GM19351 (cell line): Measurements from ENCODE around the gene TMEM127.

Experiments
- ATAC-seq: cut with Tn5 transposase; IDR thresholded peaks from one replicate; pipeline ENCODE4 v1.9.1; 2021; ENCODE audit warnings: mild to moderate bottlenecking, moderate library complexity; ENCODE audit not compliant: unreplicated experiment

The TMEM127 gene

GRCh38 chr2:96207774-96208142 is 58.0 kb downstream of the TMEM127 start:
- no peak for ATAC-seq

DNA sequence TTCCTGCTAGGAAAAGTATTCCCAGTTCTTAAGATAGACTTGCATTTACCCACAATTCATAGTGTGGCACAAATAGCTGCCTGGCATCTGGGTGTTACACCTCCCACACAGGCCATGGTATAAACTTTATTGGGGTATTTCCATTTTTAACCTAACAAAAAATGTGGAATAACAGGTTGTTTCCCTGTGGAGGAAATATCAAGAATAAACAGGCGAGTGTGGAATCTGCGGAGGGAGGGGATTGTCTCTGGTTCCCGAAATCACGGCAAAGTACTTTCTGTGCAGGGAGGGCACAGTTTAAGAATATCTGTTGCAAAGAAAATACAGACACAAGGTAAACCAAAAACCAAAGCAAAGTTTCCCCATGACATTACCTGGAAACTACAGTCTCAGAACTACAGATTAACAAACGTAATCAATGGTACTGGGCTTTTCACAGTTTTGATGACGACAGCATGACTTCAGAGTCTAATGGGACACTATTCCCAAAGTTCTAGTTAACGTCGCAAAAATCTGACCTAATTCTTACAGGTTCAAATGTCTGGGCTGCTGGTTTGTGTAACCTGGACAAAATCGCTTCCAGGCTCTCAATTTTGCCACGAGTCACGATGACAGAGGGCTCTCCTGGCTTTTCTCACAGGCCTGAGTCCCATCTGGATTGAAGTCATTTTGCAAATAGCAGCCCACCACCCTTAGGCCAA is 58.6 kb downstream of the TMEM127 start:
- ATAC-seq: no peak

- no peak for ATAC-seq
These were observed 59.9 kb downstream of the TMEM127 start for GRCh38 chr2:96205888-96206287.

GRCh38 chr2:96204836-96205624 is 60.8 kb downstream of the TMEM127 start:
- ATAC-seq: no peak

DNA sequence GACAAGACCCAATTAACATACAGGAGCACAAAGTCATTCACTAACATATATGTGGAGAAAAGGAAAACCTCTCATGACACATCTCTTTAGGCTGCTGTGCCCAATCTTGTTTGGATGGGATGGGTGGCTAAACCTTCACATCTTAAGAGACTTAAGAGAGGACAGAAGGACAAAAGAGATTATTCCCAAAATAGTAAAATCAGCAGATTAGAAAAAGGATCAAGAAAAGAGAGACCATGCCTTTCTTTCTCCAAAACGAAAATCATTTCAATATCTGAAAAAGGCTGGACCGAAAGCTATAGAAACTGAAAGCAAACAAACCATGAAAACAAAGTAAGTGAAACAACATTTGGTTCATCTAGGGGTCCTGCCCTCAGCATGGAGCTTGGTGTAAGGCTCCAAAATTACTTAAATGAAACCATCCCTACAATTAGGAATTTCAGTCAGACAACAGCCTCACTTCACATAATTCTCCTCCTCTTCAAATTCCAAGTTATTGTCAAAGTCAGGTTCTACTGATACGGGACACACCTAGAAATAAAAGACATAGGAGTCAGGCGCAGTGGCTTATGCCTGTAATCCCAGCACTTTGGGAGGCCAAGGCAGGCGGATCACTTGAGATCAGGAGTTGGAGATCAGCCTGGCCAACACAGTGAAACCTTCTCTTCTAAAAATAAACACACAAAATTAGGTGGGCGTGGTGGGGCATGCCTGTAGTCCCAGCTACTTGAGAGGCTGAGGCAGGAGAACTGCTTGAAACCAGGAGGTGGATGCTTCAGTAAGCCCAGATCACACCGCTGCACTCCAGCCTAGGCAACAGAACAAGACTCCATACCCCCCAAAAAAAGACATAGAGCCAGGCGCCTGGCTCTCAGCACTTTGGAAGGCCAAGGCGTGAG is 62.4 kb downstream of the TMEM127 start:
- no peak for ATAC-seq

- no peak for ATAC-seq
These were observed 63.5 kb downstream of the TMEM127 start for GRCh38 chr2:96202152-96202854.

DNA sequence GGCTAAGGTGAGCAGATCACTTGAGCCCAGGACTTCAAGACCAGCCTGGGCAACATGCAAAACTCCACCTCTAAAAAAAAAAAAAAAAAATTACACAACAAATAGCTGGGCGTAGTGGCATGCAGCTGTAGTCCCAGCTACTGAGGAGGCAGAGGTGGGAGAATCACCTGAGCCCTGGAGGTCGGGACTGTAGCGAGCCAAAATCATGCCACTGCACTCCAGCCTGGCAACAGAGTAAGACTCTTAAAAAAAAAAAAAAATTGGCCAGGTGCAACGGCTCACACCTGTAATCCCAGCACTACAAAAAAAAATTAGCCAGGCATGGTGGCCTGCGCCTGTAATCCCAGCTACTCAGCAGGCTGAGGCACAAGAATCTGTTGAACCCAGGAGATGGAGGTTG is 64.5 kb downstream of the TMEM127 start:
- ATAC-seq: no peak

DNA sequence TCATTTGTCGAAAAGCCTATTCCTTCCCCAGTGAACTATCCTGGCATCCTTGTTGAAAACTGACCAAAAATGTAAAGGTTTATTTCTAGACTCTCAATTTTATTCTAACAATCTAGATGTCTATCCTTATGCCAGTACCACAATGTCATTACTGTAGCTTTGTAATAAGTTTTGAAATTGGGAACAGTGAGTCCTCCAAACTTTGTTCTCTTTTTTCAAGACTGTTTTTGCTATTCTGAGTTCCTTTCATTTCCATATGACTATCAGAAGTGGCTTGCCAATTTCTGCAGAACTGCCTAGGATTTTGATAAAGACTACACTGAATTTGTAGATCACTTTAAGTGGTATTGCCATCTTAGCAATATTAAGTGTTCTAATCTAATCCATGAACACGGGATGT is 66.9 kb downstream of the TMEM127 start:
- ATAC-seq: no peak
